H9 (cell line): Measurements from ENCODE around the gene BOD1L2. TPM values are rescaled to one million over a fixed set of nuclear protein-coding genes. Genes with fewer than 3 reads are reported as not detected.

Source experiments
- DNase-seq: peaks from one replicate; pipeline ENCODE4 v3.0.0-alpha.2; 2017
- H2AFZ ChIP-seq: one replicate; pipeline ENCODE4 v1.6.1; 2013; ENCODE audit warnings: mild to moderate bottlenecking, low read length, control low read depth, moderate library complexity
- H2AK5ac ChIP-seq: 2 replicates; pipeline ENCODE4 v1.6.1; 2013; ENCODE audit warnings: low read length, control low read depth, mixed read lengths; ENCODE audit not compliant: insufficient read length
- H2BK120ac ChIP-seq: one replicate; pipeline ENCODE4 v1.6.1; 2013; ENCODE audit warnings: low read depth, mild to moderate bottlenecking, low read length, control low read depth, inconsistent platforms; ENCODE audit not compliant: poor library complexity, severe bottlenecking
- H2BK12ac ChIP-seq: 2 replicates; pipeline ENCODE4 v1.6.1; 2013; ENCODE audit warnings: low read length, control low read depth, mixed read lengths, low read depth; ENCODE audit not compliant: insufficient read length
- H2BK15ac ChIP-seq: 2 replicates; pipeline ENCODE4 v1.6.1; 2013; ENCODE audit warnings: low read depth, low read length, control low read depth
- H2BK20ac ChIP-seq: one replicate; pipeline ENCODE4 v1.6.1; 2013; ENCODE audit warnings: low read depth, mild to moderate bottlenecking, low read length, control low read depth, inconsistent platforms; ENCODE audit not compliant: poor library complexity, severe bottlenecking
- H2BK5ac ChIP-seq: 2 replicates; pipeline ENCODE4 v1.6.1; 2013; ENCODE audit warnings: low read length, control low read depth, mixed read lengths; ENCODE audit not compliant: insufficient read length
- H3K14ac ChIP-seq: 2 replicates; pipeline ENCODE4 v1.6.1; 2013; ENCODE audit warnings: low read length, control low read depth; ENCODE audit not compliant: insufficient read depth
- H3K18ac ChIP-seq: 2 replicates; pipeline ENCODE4 v1.6.1; 2013; ENCODE audit warnings: low read depth, mild to moderate bottlenecking, mixed read lengths, low read length, control low read depth; ENCODE audit not compliant: insufficient read length
- H3K23ac ChIP-seq: 2 replicates; pipeline ENCODE4 v1.6.1; 2013; ENCODE audit warnings: low read length, control low read depth, mixed read lengths, low read depth; ENCODE audit not compliant: insufficient read length
- H3K23me2 ChIP-seq: 2 replicates; pipeline ENCODE4 v1.6.1; 2013; ENCODE audit warnings: low read depth, mild to moderate bottlenecking, mixed read lengths, low read length, control low read depth; ENCODE audit not compliant: insufficient read length, poor library complexity, severe bottlenecking
- H3K27ac ChIP-seq: 2 replicates; pipeline ENCODE4 v1.5.1; 2013; ENCODE audit warnings: low read length, control low read depth, mixed read lengths, low read depth; ENCODE audit not compliant: insufficient read length
- H3K27me3 ChIP-seq: 2 replicates; pipeline ENCODE4 v1.6.1; 2013; ENCODE audit warnings: low read length, control low read depth, inconsistent platforms; ENCODE audit not compliant: insufficient read depth
- H3K4ac ChIP-seq: 2 replicates; pipeline ENCODE4 v1.6.1; 2013; ENCODE audit warnings: low read depth, mild to moderate bottlenecking, control low read depth, inconsistent platforms, low read length, moderate library complexity
- H3K4me1 ChIP-seq: 2 replicates; pipeline ENCODE4 v1.6.1; 2013; ENCODE audit warnings: low read length, control low read depth, inconsistent platforms; ENCODE audit not compliant: insufficient read depth
- H3K4me2 ChIP-seq: 2 replicates; pipeline ENCODE4 v1.6.1; 2013; ENCODE audit warnings: low read length, control low read depth, mixed read lengths; ENCODE audit not compliant: insufficient read length, insufficient read depth
- H3K56ac ChIP-seq: 2 replicates; pipeline ENCODE4 v1.6.1; 2013; ENCODE audit warnings: low read depth, mild to moderate bottlenecking, mixed read lengths, low read length, control low read depth; ENCODE audit not compliant: insufficient read length
- H3K79me1 ChIP-seq: 2 replicates; pipeline ENCODE4 v1.6.1; 2013; ENCODE audit warnings: low read depth, mild to moderate bottlenecking, moderate library complexity, low read length, control low read depth, inconsistent platforms; ENCODE audit not compliant: insufficient read depth, poor library complexity, severe bottlenecking
- H3K79me2 ChIP-seq: 2 replicates; pipeline ENCODE4 v1.6.1; 2013; ENCODE audit warnings: low read length, control low read depth, inconsistent platforms; ENCODE audit not compliant: insufficient read depth
- H3K9ac ChIP-seq: 2 replicates; pipeline ENCODE4 v1.6.1; 2013; ENCODE audit warnings: low read length, control low read depth, mixed read lengths; ENCODE audit not compliant: insufficient read length; ENCODE audit errors: extremely low read depth
- H3K9me3 ChIP-seq: one replicate; pipeline ENCODE4 v1.6.1; 2013; ENCODE audit warnings: low read depth, low read length, inconsistent platforms; ENCODE audit not compliant: control insufficient read depth
- H3T11ph ChIP-seq: one replicate; pipeline ENCODE4 v1.6.1; 2013; ENCODE audit warnings: mild to moderate bottlenecking, low read length, control low read depth, inconsistent platforms
- H4K20me1 ChIP-seq: one replicate; pipeline ENCODE4 v1.6.1; 2013; ENCODE audit not compliant: control insufficient read depth, insufficient read length, insufficient read depth
- H4K5ac ChIP-seq: 2 replicates; pipeline ENCODE4 v1.6.1; 2013; ENCODE audit warnings: low read depth, mild to moderate bottlenecking, mixed read lengths, low read length, control low read depth; ENCODE audit not compliant: insufficient read length
- H4K8ac ChIP-seq: replicated peaks from 2 replicates; pipeline ENCODE4 v1.6.1; 2013; ENCODE audit warnings: low read length, control low read depth, mixed read lengths, low read depth; ENCODE audit not compliant: insufficient read length
- H4K91ac ChIP-seq: 2 replicates; pipeline ENCODE4 v1.6.1; 2013; ENCODE audit warnings: low read depth, mild to moderate bottlenecking, moderate library complexity, mixed read lengths, low read length, control low read depth; ENCODE audit not compliant: insufficient read length
- H3K27ac Mint-ChIP-seq, 3 experiments: 2 replicates in 2 of 3; 3 replicates in 1 of 3; pipeline ENCODE4 v1.8.0; 2020 to 2021; ENCODE audit warnings: mixed read lengths in 3 of 3, mild to moderate bottlenecking in 1 of 3, moderate library complexity in 1 of 3
- H3K27me3 Mint-ChIP-seq: 2 replicates; pipeline ENCODE4 v1.8.0; 2021; ENCODE audit warnings: low read depth, mild to moderate bottlenecking, moderate library complexity, mixed read lengths
- H3K36me3 Mint-ChIP-seq, 3 experiments: 2 replicates in 2 of 3; 3 replicates in 1 of 3; pipeline ENCODE4 v1.8.0; 2020 to 2021; ENCODE audit warnings: low read depth in 3 of 3, mixed read lengths in 3 of 3; ENCODE audit not compliant: insufficient read depth in 1 of 3
- H3K4me1 Mint-ChIP-seq, 2 experiments: 2 replicates each; pipeline ENCODE4 v1.8.0; 2020; ENCODE audit warnings: mixed read lengths in 2 of 2
- H3K4me3 Mint-ChIP-seq, 2 experiments: 2 replicates in 1 of 2; 3 replicates in 1 of 2; pipeline ENCODE4 v1.8.0; 2020 to 2021; ENCODE audit warnings: mild to moderate bottlenecking in 2 of 2, mixed read lengths in 2 of 2, moderate library complexity in 1 of 2
- H3K9me3 Mint-ChIP-seq, 2 experiments: 2 replicates in 1 of 2; 3 replicates in 1 of 2; pipeline ENCODE4 v1.8.0; 2020; ENCODE audit warnings: mild to moderate bottlenecking in 2 of 2, mixed read lengths in 2 of 2, moderate library complexity in 1 of 2
- CTCF ChIP-seq: fragments of 200-600 bp; sonication (generic); conservative IDR thresholded peaks from 3 replicates; pipeline ENCODE4 v1.8.0; 2021; ENCODE audit warnings: antibody characterized with exemption, mild to moderate bottlenecking
- WGBS: extraction: QIAGEN DNeasy Blood & Tissue Kit; methylation state at CpG from one replicate; pipeline ENCODE4 v1.1.7; 2013; ENCODE audit warnings: missing lambda C conversion rate, low lambda C conversion rate, mixed read lengths; ENCODE audit not compliant: insufficient read length; ENCODE audit errors: extremely low coverage; 5-methylcytosine and 5-hydroxymethylcytosine counted together
- total RNA-seq: library from RNA; stranded (reverse); gene quantifications from 2 replicates; pipeline ENCODE4 v1.2.1, GENCODE V29; 2021

The BOD1L2 gene
- total RNA-seq, 1 experiment from 2014 or later, result not detected

- H2AK5ac ChIP-seq, result no peak overlapping the region
- H3K9me3 ChIP-seq, result no peaks in the 10 kb centered on the region
- DNase-seq, result no peak
- no peak overlapping the region for H3K23ac ChIP-seq
- no peak overlapping the region for H3K27ac Mint-ChIP-seq
- no peak overlapping the region for H3K4ac ChIP-seq
- H4K5ac ChIP-seq, result no peak overlapping the region
- H2AFZ ChIP-seq, result no peak overlapping the region
- TF ChIP-seq CTCF, result no peak
- H3K27me3 Mint-ChIP-seq, result peaks cover 4% of the 10 kb centered on the region; the same call in 1 of the 2 replicates
- no peak overlapping the region for H3K27ac ChIP-seq
- H2BK12ac ChIP-seq, result no peak overlapping the region
- H3K23me2 ChIP-seq, result no peaks in the 10 kb centered on the region
- H4K20me1 ChIP-seq, result no peaks in the 10 kb centered on the region
- H3K4me3 Mint-ChIP-seq, result no peak overlapping the region
- no peak overlapping the region for H3K18ac ChIP-seq
- peaks cover 0 to 7% of the 10 kb centered on the region in 2 experiments; a peak in 3 of 5 replicates for H3K9me3 Mint-ChIP-seq
- H3K14ac ChIP-seq, result no peak overlapping the region
- H2BK15ac ChIP-seq, result no peak overlapping the region
- no peak overlapping the region for H3K56ac ChIP-seq
- no peak overlapping the region for H4K8ac ChIP-seq
- no peak overlapping the region for H3T11ph ChIP-seq
- WGBS, result no CpG with 5 or more reads among the region's 1 CpG
- H4K91ac ChIP-seq, result no peak overlapping the region
- H3K4me1 Mint-ChIP-seq, result no peaks in the 10 kb centered on the region
- no peaks in the 10 kb centered on the region for H3K79me1 ChIP-seq
- no peaks in the 10 kb centered on the region for H3K4me1 ChIP-seq
- no peak overlapping the region for H2BK5ac ChIP-seq
- H3K79me2 ChIP-seq, result no peaks in the 10 kb centered on the region
- H2BK20ac ChIP-seq, result no peak overlapping the region
- H2BK120ac ChIP-seq, result no peak overlapping the region
- H3K4me2 ChIP-seq, result no peak overlapping the region
- H3K36me3 Mint-ChIP-seq, result peaks cover 0 to under 1% (median 0%) of the 10 kb centered on the region in 3 experiments; a peak in 1 of 7 replicates
- H3K27me3 ChIP-seq, result no peaks in the 10 kb centered on the region
- H3K9ac ChIP-seq, result no peak overlapping the region
Measured at GRCh38 chr18:57167617-57168308, 20.9 kb downstream of the BOD1L2 start.
